Activated T-helper 1 cell treated with anti-CD3 and anti-CD28 coated beads, Interleukin-12 subunit alpha, Interleukin-12 subunit beta, Interleukin-2, Interleukin-4 antibody, amounts not matched to agents 30 ng/mL and 10 ng/mL and 1 ng/mL, durations not matched to agents 14 hours and 24 hours and 36 hours (primary cell): ENCODE measurements around the gene NUDT9. TPM values are rescaled to one million over a fixed set of nuclear protein-coding genes. Genes with fewer than 3 reads are reported as not detected.
"Not testable (repeated sequence)": the region's sequence is repeated elsewhere in the genome, so short reads cannot be mapped to it uniquely, and the experiment has no call there.

Experiments
- DNase-seq: peaks from one replicate; pipeline ENCODE4 v3.0.0; 2021; ENCODE audit warnings: low spot score
- H3K27ac Mint-ChIP-seq: one replicate; pipeline ENCODE4 v1.8.0; 2021; ENCODE audit warnings: mild to moderate bottlenecking, mixed read lengths
- H3K27me3 Mint-ChIP-seq: one replicate; pipeline ENCODE4 v1.8.0; 2022; ENCODE audit warnings: mild to moderate bottlenecking, moderate library complexity, mixed read lengths; ENCODE audit not compliant: insufficient read depth
- H3K36me3 Mint-ChIP-seq: one replicate; pipeline ENCODE4 v1.8.0; 2021; ENCODE audit warnings: low read depth, mixed read lengths
- H3K4me1 Mint-ChIP-seq: one replicate; pipeline ENCODE4 v1.8.0; 2021; ENCODE audit warnings: low read depth, mixed read lengths
- H3K4me3 Mint-ChIP-seq: one replicate; pipeline ENCODE4 v1.8.0; 2021; ENCODE audit warnings: mild to moderate bottlenecking, moderate library complexity, mixed read lengths
- H3K9me3 Mint-ChIP-seq: one replicate; pipeline ENCODE4 v1.8.0; 2021; ENCODE audit warnings: mixed read lengths
- intact Hi-C: fragments of 100-400 bp; cut with micrococcal nuclease; formaldehyde crosslinking; loops from one replicate; pipeline ENCODE4 v1.15.1; 2024
- total RNA-seq: library from RNA; stranded (reverse); gene quantifications from 2 replicates; pipeline ENCODE4 v1.2.3, GENCODE V29; 2022

The NUDT9 gene, protein sequence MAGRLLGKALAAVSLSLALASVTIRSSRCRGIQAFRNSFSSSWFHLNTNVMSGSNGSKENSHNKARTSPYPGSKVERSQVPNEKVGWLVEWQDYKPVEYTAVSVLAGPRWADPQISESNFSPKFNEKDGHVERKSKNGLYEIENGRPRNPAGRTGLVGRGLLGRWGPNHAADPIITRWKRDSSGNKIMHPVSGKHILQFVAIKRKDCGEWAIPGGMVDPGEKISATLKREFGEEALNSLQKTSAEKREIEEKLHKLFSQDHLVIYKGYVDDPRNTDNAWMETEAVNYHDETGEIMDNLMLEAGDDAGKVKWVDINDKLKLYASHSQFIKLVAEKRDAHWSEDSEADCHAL
- 13.9 and 14.6 TPM in 2 replicates for total RNA-seq

DNA sequence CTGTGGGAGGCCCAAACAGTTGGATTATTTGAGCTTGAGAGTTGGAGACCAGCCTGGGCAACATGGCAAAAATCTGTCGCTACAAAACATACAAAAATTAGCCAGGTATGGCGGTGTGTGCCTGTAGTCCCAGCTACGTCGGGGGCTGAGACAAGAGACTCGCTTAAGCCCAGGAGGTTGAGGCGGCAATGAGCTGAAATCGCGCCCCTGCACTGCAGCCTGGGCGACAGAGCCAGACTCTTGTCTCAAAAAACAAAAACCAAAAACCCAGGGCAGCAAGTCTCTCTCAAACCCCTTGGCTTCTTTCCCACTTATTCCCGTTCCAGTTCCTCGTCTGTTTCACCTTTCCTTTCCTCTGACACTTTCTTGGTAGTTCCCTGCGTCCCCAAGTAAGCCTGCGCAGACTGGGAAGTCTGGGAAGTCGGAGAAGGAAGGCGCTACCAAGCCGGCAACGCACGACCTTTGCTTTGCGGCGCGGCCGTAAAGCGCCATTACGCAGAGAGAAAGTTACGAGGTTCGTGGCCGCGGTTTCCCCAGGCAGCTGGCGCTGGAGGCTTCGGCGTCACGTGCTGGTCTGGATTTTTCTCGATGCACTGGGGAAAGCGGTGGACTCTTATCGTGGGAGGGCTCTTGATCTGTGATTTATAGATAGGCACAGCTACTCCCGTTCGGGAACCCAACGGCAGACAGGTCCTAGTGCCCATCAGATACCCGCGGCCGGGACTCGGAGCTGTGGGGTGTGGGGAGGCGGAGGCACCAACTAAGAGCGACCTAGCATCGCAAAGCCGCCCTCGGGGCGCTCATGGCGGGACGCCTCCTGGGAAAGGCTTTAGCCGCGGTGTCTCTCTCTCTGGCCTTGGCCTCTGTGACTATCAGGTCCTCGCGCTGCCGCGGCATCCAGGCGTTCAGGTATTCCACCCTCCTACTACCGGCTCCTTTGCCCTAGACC, at the start of gene NUDT9:
Gene NUDT9, plus strand, starts transcription at position 470 of the 949 bp plus-strand sequence. Its CDS starts 333 bp downstream, at position 803.
- H3K4me1 Mint-ChIP-seq, result peaks cover 30% of the 10 kb centered on the region
- no peaks in the 10 kb centered on the region for H3K9me3 Mint-ChIP-seq
- intact Hi-C loops, result loop anchor here (1.0 to 5.0 kb wide), 7 partner anchors 31 to 1400 kb away; partner anchors contain the start of genes HSD17B11, KLHL8 and PPM1K
- H3K27ac Mint-ChIP-seq, result peak within 1 kb of the TSS; percentile 95
- peak within 1 kb of the TSS; percentile 99 for H3K4me3 Mint-ChIP-seq
- peaks cover 5% of the 10 kb centered on the region for H3K27me3 Mint-ChIP-seq
- H3K36me3 Mint-ChIP-seq, result peaks cover 1% of the 10 kb centered on the region
- DNase-seq, result peak; percentile 79

GRCh38 chr4:87375719-87376291, 46.6 kb upstream of the NUDT9 start:
- Mint-ChIP-seq H3K27me3 (no peaks in the 10 kb centered on the region), H3K4me3 (no peak overlapping the region), H3K27ac (no peak overlapping the region), H3K9me3 (no peaks in the 10 kb centered on the region), H3K36me3 (peaks cover 4% of the 10 kb centered on the region), H3K4me1 (no peaks in the 10 kb centered on the region)
- DNase-seq, result no peak
- intact Hi-C loops, result loop anchor here (1.0 to 10.0 kb wide), 4 partner anchors 46 to 836 kb away; partner anchors contain the start of gene NUDT9

GRCh38 chr4:87377816-87378215, 44.6 kb upstream of the NUDT9 start:
- H3K27ac Mint-ChIP-seq, result no peak overlapping the region
- peaks cover 2% of the 10 kb centered on the region for H3K36me3 Mint-ChIP-seq
- H3K4me3 Mint-ChIP-seq, result no peak overlapping the region
- intact Hi-C loops, result loop anchor here (5.0 to 10.0 kb wide), 2 partner anchors 467 to 834 kb away; no protein-coding TSS in a partner anchor
- DNase-seq, result no peak
- H3K4me1 Mint-ChIP-seq, result peaks cover under 1% of the 10 kb centered on the region
- H3K27me3 Mint-ChIP-seq, result no peaks in the 10 kb centered on the region
- H3K9me3 Mint-ChIP-seq, result no peaks in the 10 kb centered on the region

DNA sequence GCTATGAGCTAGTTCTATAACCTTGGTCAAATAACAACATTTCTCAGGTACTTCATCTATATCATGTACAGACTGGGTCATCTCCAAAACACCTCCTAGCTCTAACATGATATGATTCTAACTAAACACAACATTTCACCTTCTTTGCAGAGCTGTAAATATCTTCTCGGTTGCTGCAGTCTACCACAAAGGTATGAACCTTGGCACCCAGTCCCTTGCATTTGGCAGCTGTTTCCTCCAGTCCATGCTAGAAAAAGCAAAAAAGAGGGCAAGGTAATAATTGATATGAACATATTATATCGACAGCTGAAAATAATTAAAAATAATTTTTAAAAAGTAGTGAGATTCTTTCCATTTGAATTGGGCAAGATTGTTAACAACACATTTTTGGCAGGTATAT, 40.3 kb upstream of the NUDT9 start:
- DNase-seq, result no peak
- no peaks in the 10 kb centered on the region for H3K27me3 Mint-ChIP-seq
- no peaks in the 10 kb centered on the region for H3K9me3 Mint-ChIP-seq
- intact Hi-C loops, result no loop called here
- no peak overlapping the region for H3K27ac Mint-ChIP-seq
- no peak overlapping the region for H3K4me3 Mint-ChIP-seq
- H3K4me1 Mint-ChIP-seq, result peaks cover 6% of the 10 kb centered on the region
- peaks cover 9% of the 10 kb centered on the region for H3K36me3 Mint-ChIP-seq

DNA sequence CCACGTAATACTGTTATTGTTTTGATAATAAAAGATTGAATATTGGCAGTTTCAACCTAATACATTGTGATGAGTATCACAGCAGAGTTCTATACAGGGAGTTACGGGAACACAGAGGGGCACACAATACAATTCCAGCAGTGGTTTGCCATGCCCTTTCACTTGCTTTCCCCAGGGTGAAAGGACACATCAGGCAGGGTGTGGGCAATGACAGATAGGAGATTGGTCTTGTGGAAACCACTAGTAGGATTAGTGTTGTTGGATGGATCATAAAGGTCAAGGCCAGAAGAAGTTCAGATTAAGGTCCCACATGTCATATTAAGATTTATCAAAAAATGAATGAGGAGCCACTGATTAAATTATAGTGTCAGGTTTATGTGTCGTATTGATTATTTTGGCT, 39.4 kb upstream of the NUDT9 start:
- Mint-ChIP-seq H3K4me3 (no peak overlapping the region), H3K4me1 (peaks cover 10% of the 10 kb centered on the region), H3K9me3 (no peaks in the 10 kb centered on the region), H3K27me3 (no peaks in the 10 kb centered on the region), H3K36me3 (peaks cover 11% of the 10 kb centered on the region), H3K27ac (no peak overlapping the region)
- DNase-seq, result no peak
- intact Hi-C loops, result no loop called here

DNA sequence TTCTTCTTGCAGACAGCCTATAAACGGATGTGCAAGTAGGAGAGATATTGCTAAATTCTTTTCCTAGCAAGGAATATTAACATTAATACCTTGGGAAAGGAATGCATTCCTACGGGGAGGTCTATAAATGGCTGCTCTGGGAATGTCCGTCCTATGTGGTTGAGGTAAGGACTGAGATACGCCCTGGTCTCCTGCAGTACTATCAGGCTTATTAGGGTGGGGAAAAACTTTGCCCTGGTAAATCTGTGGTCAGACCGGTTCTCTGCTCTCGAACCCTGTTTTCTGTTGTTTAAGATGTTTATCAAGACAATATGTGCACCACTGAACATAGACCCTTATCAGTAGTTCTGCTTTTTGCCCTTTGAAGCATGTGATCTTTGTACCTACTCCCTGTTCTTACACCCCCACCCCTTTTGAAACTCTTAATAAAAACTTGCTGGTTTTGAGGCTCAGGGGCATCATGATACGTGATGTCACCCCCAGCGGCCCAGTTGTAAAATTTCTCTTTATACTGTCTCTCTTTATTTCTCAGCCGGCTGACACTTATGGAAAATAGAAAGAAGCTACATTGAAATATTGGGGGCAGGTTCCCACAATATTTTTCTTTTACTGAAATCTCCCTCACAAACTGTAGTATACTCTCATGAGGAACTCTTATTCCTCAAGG, 37.8 kb upstream of the NUDT9 start:
- H3K27me3 Mint-ChIP-seq, H3K27ac Mint-ChIP-seq, DNase-seq, H3K4me3 Mint-ChIP-seq, H3K9me3 Mint-ChIP-seq, intact Hi-C loops: not testable (repeated sequence)
- Mint-ChIP-seq H3K36me3 (peaks cover 19% of the 10 kb centered on the region), H3K4me1 (peaks cover 26% of the 10 kb centered on the region)

DNA sequence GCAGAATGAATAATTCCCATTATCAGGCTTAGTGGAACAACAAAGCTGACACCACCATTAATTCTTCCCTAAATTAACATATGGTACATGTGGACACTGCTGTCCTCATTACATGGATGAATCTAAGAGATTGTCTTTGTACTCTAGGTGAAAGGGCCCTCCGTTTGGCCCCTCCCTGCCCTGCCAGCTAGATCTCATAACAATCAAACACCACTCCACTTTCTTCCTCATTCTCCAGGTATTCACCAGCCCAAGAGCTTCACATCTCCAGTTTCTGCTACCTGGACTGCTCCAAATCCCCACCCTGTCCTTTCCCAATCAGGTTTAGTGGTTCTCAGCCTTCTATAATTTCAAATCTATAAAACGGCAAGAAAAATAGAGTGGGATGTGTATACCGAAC, 35.1 kb upstream of the NUDT9 start:
- H3K27ac Mint-ChIP-seq, result no peak overlapping the region
- H3K9me3 Mint-ChIP-seq, result no peaks in the 10 kb centered on the region
- peaks cover 50% of the 10 kb centered on the region for H3K4me1 Mint-ChIP-seq
- no peak overlapping the region for H3K4me3 Mint-ChIP-seq
- no peak for DNase-seq
- H3K36me3 Mint-ChIP-seq, result peaks cover 18% of the 10 kb centered on the region
- H3K27me3 Mint-ChIP-seq, result no peaks in the 10 kb centered on the region
- intact Hi-C loops, result no loop called here

DNA sequence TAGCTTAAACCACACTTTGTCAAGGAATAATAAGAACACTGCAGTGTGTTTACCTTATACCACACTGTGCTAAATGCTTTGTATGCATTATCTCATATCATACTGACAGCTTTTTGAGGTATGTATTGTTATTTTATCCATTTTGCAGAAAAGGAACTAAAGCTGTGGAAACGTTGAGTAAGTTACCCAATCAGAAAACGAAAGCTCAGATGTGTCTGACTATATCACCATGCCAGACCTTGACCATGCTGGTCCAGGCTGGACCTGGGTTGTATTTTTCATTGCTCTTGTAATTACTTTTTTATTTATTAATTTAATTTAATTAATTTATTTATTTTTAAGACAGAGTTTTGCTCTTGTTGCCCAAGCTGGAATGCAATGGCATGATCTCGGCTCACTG, 33.5 kb upstream of the NUDT9 start:
- H3K9me3 Mint-ChIP-seq, result no peaks in the 10 kb centered on the region
- peak overlapping the region; percentile 94 for H3K4me3 Mint-ChIP-seq
- intact Hi-C loops, result no loop called here
- H3K27ac Mint-ChIP-seq, result no peak overlapping the region
- peaks cover 14% of the 10 kb centered on the region for H3K36me3 Mint-ChIP-seq
- DNase-seq, result no peak
- H3K27me3 Mint-ChIP-seq, result peaks cover 4% of the 10 kb centered on the region
- peaks cover 44% of the 10 kb centered on the region for H3K4me1 Mint-ChIP-seq

DNA sequence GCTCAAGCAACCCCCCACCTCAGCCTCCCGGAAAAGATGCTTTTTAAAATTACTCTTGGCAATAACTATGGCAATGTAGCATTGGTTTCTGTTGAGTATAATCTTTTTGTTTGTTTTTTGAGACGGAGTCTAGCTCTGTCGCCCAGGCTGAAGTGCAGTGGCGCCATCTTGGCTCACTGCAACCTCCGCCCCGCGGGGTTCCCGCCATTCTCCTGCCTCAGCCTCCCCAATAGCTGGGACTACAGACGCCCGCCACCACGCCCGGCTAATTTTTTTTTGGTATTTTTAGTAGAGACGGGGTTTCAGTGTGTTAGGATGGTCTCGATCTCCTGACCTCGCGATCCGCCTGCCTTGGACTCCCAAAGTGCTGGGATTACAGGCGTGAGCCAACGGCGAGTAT, 32.3 kb upstream of the NUDT9 start:
- Mint-ChIP-seq H3K4me3 (peak overlapping the region; percentile 94), H3K4me1 (peaks cover 44% of the 10 kb centered on the region), H3K36me3 (peaks cover 13% of the 10 kb centered on the region), H3K27ac (peak overlapping the region; percentile 44)
- intact Hi-C loops, result loop anchor here (2.0 to 5.0 kb wide), 3 partner anchors 153 to 1067 kb away; partner anchors contain the start of genes HERC5 and KLHL8
- not testable (repeated sequence) for H3K9me3 Mint-ChIP-seq, H3K27me3 Mint-ChIP-seq, DNase-seq

DNA sequence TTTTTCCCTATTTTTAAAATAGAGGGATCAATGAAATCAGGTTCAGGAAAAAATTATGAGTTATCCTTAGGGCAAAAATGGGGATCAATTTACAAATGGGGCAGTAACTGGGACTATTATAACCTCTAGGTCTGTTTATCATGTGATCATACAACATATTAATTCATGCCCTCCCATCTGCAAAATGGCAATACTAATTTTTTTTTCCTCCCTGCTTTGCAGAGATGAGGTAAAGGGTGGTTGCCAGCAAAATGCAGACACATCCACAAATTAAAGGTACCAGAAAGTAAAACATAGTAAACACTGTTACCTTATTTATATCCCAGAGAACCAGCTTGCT, 31.9 kb upstream of the NUDT9 start:
- Mint-ChIP-seq H3K27me3 (peaks cover 8% of the 10 kb centered on the region), H3K9me3 (no peaks in the 10 kb centered on the region), H3K4me3 (peak overlapping the region; percentile 94), H3K4me1 (peaks cover 44% of the 10 kb centered on the region), H3K36me3 (peaks cover 10% of the 10 kb centered on the region), H3K27ac (peak overlapping the region; percentile 85)
- intact Hi-C loops, result loop anchor here (2.0 to 5.0 kb wide), 3 partner anchors 153 to 1067 kb away; partner anchors contain the start of genes HERC5 and KLHL8
- no peak for DNase-seq

- H3K4me3 Mint-ChIP-seq, result peak within 1 kb of the TSS; percentile 94
- intact Hi-C loops, result loop anchor here (1.0 to 5.0 kb wide), 5 partner anchors 31 to 1066 kb away; partner anchors contain the start of genes HERC5, KLHL8 and NUDT9
- H3K36me3 Mint-ChIP-seq, result peaks cover 10% of the 10 kb centered on the region
- peaks cover 44% of the 10 kb centered on the region for H3K4me1 Mint-ChIP-seq
- peaks cover 8% of the 10 kb centered on the region for H3K27me3 Mint-ChIP-seq
- peak within 1 kb of the TSS; percentile 85 for H3K27ac Mint-ChIP-seq
- no peaks in the 10 kb centered on the region for H3K9me3 Mint-ChIP-seq
- peak; percentile 74 for DNase-seq
Measured at GRCh38 chr4:87390891-87391575, 31.3 kb upstream of the NUDT9 start, which contains the start of gene HSD17B11. TSS of gene HSD17B11 (minus strand) at chr4:87391188. CDS start at chr4:87391070, 118 bp downstream.
